Urinary bladder (tissue), 4 donors: ENCODE results near the gene FATE1. TPM values are rescaled to one million over a fixed set of nuclear protein-coding genes. Genes with fewer than 3 reads are reported as not detected.
A peak's percentile ranks its signal among the peaks of the same experiment; 100 is the strongest.
"Not testable (repeated sequence)": the region's sequence is repeated elsewhere in the genome, so short reads cannot be mapped to it uniquely, and the experiment has no call there.

Experiments used
- DNase-seq: peaks from one replicate; pipeline ENCODE4 v3.0.0-alpha.2; 2015; ENCODE audit errors: extremely low spot score
- H3K27ac ChIP-seq: one replicate; pipeline ENCODE4 v1.5.1; 2013; ENCODE audit warnings: low read depth, mild to moderate bottlenecking, moderate library complexity
- H3K36me3 ChIP-seq: one replicate; pipeline ENCODE4 v1.6.1; 2013; ENCODE audit warnings: mild to moderate bottlenecking, moderate library complexity; ENCODE audit not compliant: insufficient read depth
- H3K4me1 ChIP-seq: one replicate; pipeline ENCODE4 v1.6.1; 2013; ENCODE audit warnings: mild to moderate bottlenecking, moderate library complexity; ENCODE audit not compliant: insufficient read depth
- H3K4me3 ChIP-seq: one replicate; pipeline ENCODE4 v1.5.1; 2013; ENCODE audit warnings: low read depth, low read length
- WGBS: extraction: QIAGEN DNeasy Blood & Tissue Kit; methylation state at CpG from one replicate; pipeline ENCODE4 v1.1.7; 2013; 5-methylcytosine and 5-hydroxymethylcytosine counted together
- polyA plus RNA-seq: library from polyadenylated mRNA; stranded (reverse); fragments of 200-250 nt; gene quantifications from one replicate; pipeline ENCODE4 v1.2.3, GENCODE V29; 2013
- total RNA-seq: library from RNA; depleted of rRNA; stranded (reverse); fragments of >200 nt; gene quantifications from one replicate; pipeline ENCODE4 v1.2.3, GENCODE V29; 2014
- donor health status: healthy with polysubstance abuse.
- donor health status: healthy.

Gene FATE1, protein sequence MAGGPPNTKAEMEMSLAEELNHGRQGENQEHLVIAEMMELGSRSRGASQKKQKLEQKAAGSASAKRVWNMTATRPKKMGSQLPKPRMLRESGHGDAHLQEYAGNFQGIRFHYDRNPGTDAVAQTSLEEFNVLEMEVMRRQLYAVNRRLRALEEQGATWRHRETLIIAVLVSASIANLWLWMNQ
- total RNA-seq (not detected), polyA plus RNA-seq (0.13 TPM)

DNA sequence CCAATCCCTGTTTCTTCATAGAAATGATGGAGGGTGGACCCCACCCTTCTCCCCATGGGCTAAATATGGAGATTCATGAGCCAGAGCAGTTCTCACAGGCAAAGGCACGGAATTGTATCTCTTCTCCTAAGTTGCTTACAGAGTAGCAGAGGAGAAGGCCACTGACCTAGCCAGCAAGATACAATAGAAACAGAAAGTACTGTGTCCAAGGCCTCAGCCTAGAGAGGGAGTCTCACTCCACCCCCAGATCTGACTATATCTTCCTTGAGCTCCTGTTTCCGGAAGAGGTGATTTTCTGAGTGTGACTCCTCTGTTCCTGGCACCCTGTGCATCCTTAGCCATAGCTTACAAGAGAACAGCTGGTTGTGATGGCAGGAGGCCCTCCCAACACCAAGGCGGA lies at the start of gene FATE1:
TSS of gene FATE1 (plus strand) at position 284 of the 400 bp plus-strand sequence. CDS start at position 369, 85 bp downstream.
- Histone ChIP-seq H3K36me3 (no peaks in the 10 kb centered on the region), H3K4me3 (no peak within 1 kb of the TSS), H3K4me1 (no peaks in the 10 kb centered on the region), H3K27ac (no peak within 1 kb of the TSS)
- 71% methylated on average over 3 of the region's 3 CpGs for WGBS
- DNase-seq = no peak

GRCh38 chrX:151675121-151675746 lies 40.6 kb upstream of the FATE1 start:
- WGBS = 63% methylated on average over 6 of the region's 6 CpGs
- no peak overlapping the region for H3K27ac ChIP-seq
- no peak for DNase-seq

GRCh38 chrX:151676196-151676595 lies 39.6 kb upstream of the FATE1 start:
- no peaks in the 10 kb centered on the region for H3K36me3 ChIP-seq
- H3K4me3 ChIP-seq = no peak overlapping the region
- no peaks in the 10 kb centered on the region for H3K4me1 ChIP-seq
- WGBS = 59% methylated on average over 4 of the region's 4 CpGs
- no peak overlapping the region for H3K27ac ChIP-seq
- DNase-seq = no peak

More at GRCh38 chrX:151675121-151675746, 40.6 kb upstream of the FATE1 start:
- Histone ChIP-seq H3K36me3 (no peaks in the 10 kb centered on the region), H3K4me1 (no peaks in the 10 kb centered on the region), H3K4me3 (no peak overlapping the region)

- no peak for DNase-seq
- Histone ChIP-seq H3K27ac (no peak overlapping the region), H3K36me3 (no peaks in the 10 kb centered on the region), H3K4me3 (no peak overlapping the region), H3K4me1 (no peaks in the 10 kb centered on the region)
- WGBS = 56% methylated on average over 5 of the region's 5 CpGs
These were observed 35.9 kb upstream of the FATE1 start for GRCh38 chrX:151679798-151680402.

GRCh38 chrX:151680805-151681204 lies 35.0 kb upstream of the FATE1 start:
- no peak overlapping the region for H3K27ac ChIP-seq
- no peaks in the 10 kb centered on the region for H3K36me3 ChIP-seq
- H3K4me1 ChIP-seq = no peaks in the 10 kb centered on the region
- 44% methylated on average over 4 of the region's 4 CpGs for WGBS
- H3K4me3 ChIP-seq = no peak overlapping the region
- no peak for DNase-seq

GRCh38 chrX:151687635-151688034 lies 28.2 kb upstream of the FATE1 start:
- no peaks in the 10 kb centered on the region for H3K4me1 ChIP-seq
- no peak for DNase-seq
- H3K36me3 ChIP-seq = no peaks in the 10 kb centered on the region
- no peak overlapping the region for H3K27ac ChIP-seq
- H3K4me3 ChIP-seq = no peak overlapping the region

GRCh38 chrX:151688695-151689094 lies 27.1 kb upstream of the FATE1 start:
- no peak overlapping the region for H3K4me3 ChIP-seq
- no peaks in the 10 kb centered on the region for H3K36me3 ChIP-seq
- DNase-seq = no peak
- H3K4me1 ChIP-seq = no peaks in the 10 kb centered on the region
- no peak overlapping the region for H3K27ac ChIP-seq

DNA sequence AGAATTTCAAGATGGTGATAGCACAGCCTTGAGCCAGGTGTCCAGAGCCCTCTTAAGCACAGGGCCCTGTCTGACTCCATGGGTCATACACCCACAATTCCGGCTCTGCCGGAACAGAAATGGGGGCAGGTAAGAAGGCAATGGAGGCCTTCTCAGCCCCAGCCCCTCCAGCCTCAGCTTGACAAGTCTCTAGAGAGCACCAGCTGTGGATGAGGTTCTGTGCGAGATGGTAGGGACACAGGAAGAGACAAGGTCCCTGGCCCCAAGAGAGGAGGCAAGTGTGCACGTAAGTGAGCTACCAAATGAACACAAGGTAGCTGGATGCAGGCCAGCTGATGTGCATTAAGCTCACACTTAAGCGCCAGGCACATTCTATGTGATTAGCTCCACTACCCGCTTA lies 23.0 kb upstream of the FATE1 start:
- 94% methylated on average over 6 of the region's 6 CpGs for WGBS
- Histone ChIP-seq H3K27ac (no peak overlapping the region), H3K36me3 (no peaks in the 10 kb centered on the region), H3K4me1 (no peaks in the 10 kb centered on the region), H3K4me3 (no peak overlapping the region)
- no peak for DNase-seq

DNA sequence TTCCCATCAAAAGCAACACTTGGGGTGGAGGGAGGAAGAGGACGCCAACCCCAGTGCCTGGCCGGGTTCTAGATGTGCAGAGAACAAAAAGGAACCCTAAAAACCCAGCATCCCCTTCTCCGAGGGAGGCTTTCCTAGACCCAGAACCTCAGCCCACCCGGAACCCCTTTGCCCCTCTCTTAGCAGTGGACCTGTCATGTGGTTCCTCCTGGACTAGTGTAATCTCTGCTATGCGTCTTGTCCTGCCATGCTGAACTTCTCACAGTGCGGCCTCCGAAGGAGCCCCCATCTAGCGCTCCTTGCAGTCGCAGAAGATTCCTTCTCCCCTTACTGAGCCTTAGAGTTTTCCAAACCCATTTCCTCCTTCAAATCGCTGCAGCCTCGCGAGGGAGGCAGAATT lies 21.7 kb upstream of the FATE1 start:
- WGBS = 68% methylated on average over 12 of the region's 12 CpGs
- H3K4me1 ChIP-seq = no peaks in the 10 kb centered on the region
- no peak overlapping the region for H3K27ac ChIP-seq
- H3K36me3 ChIP-seq = no peaks in the 10 kb centered on the region
- DNase-seq = no peak
- no peak overlapping the region for H3K4me3 ChIP-seq

- Histone ChIP-seq H3K4me1 (no peaks in the 10 kb centered on the region), H3K27ac (peak within 1 kb of the TSS; percentile 5), H3K36me3 (no peaks in the 10 kb centered on the region), H3K4me3 (peak within 1 kb of the TSS; percentile 8)
- WGBS = 2% methylated on average over 84 of the region's 100 CpGs
- DNase-seq = no peak
These were observed 20.9 kb upstream of the FATE1 start, which contains the start of gene PRRG3 for GRCh38 chrX:151694661-151695582. PRRG3 (plus strand) TSS chrX:151695458; CDS start chrX:151698815, 3,357 bp downstream.

- peak overlapping the region; percentile 8 for H3K4me3 ChIP-seq
- H3K36me3 ChIP-seq = no peaks in the 10 kb centered on the region
- no peaks in the 10 kb centered on the region for H3K4me1 ChIP-seq
- 12% methylated on average over 19 of the region's 19 CpGs for WGBS
- DNase-seq = no peak
- no peak overlapping the region for H3K27ac ChIP-seq
These were observed 20.1 kb upstream of the FATE1 start for GRCh38 chrX:151695583-151696340.

DNA sequence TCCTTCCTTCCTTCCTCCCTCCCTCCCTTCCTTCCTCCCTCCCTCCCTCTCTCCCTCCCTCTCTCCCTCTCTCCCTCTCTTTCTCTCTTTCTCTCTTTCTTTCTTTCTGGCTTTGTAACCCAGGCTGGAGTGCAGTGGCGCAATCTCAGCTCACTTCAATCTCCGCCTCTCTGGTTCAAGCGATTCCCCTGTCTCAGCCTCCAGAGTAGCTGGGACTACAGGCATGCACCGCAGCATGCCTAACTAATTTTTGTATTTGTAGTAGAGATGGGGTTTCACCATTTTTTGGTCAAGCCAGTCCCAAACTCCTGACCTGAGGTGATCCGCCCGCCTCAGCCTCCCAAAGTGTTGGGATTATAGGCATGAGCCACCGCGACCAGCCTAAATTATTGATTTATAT lies 18.8 kb upstream of the FATE1 start:
- H3K4me1 ChIP-seq, H3K4me3 ChIP-seq, H3K36me3 ChIP-seq, H3K27ac ChIP-seq, DNase-seq: not testable (repeated sequence)
- 68% methylated on average over 8 of the region's 8 CpGs for WGBS

GRCh38 chrX:151697522-151697921 lies 18.3 kb upstream of the FATE1 start:
- H3K4me1 ChIP-seq = no peaks in the 10 kb centered on the region

More at GRCh38 chrX:151697522-151697921, 18.3 kb upstream of the FATE1 start:
- Histone ChIP-seq H3K27ac (no peak overlapping the region), H3K36me3 (no peaks in the 10 kb centered on the region), H3K4me3 (no peak overlapping the region)
- 46% methylated on average over 4 of the region's 4 CpGs for WGBS
- DNase-seq = no peak
